GM12865 (cell line): ENCODE data around the gene ELP1.

ENCODE experiments used
- DNase-seq: peaks from one replicate; pipeline ENCODE4 v3.0.0; 2010; ENCODE audit warnings: low read depth
- H3K4me3 ChIP-seq: 2 replicates; pipeline ENCODE4 v1.5.1; 2011; ENCODE audit warnings: mild to moderate bottlenecking, low read depth, low read length, control low read depth
- CTCF ChIP-seq: IDR thresholded peaks from 2 replicates; pipeline ENCODE4 v1.5.1; 2011; ENCODE audit warnings: low read length, control low read depth, low read depth, inconsistent platforms; ENCODE audit not compliant: insufficient read depth; ENCODE audit errors: missing control alignments

The ELP1 gene

GRCh38 chr9:108967916-108968315 is 34.0 kb upstream of the ELP1 start:
- H3K4me3 ChIP-seq = no peak overlapping the region
- DNase-seq = no peak
- no peak for TF ChIP-seq CTCF

GRCh38 chr9:108963459-108964143 is 29.7 kb upstream of the ELP1 start:
- H3K4me3 ChIP-seq = no peak overlapping the region
- DNase-seq = no peak
- TF ChIP-seq CTCF = no peak

- no peak for TF ChIP-seq CTCF
- no peak for DNase-seq
- no peak overlapping the region for H3K4me3 ChIP-seq
These were observed 27.2 kb upstream of the ELP1 start for GRCh38 chr9:108961151-108961550.

DNA sequence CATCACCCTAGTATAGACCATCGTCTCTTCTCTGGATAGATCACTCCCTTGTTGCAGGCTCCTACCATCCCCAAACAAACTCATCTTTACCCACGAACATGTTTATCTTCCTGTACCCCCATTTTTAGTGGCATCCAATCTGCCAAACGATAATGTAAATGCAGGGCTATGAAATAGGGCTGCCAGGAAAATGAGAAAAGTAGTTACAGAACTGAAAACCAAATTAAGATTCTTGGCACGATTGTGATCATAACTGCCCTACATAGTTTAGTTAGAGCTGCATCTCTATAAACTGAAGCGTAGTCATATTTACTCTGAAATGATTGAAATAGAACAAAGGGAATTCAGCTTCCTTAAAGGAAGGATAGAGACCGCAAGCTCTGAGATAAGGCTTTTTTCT is 26.4 kb upstream of the ELP1 start:
- no peak for DNase-seq
- H3K4me3 ChIP-seq = no peak overlapping the region
- no peak for TF ChIP-seq CTCF

- H3K4me3 ChIP-seq = no peak overlapping the region
- no peak for TF ChIP-seq CTCF
- no peak for DNase-seq
These were observed 22.7 kb upstream of the ELP1 start for GRCh38 chr9:108956631-108957026.

DNA sequence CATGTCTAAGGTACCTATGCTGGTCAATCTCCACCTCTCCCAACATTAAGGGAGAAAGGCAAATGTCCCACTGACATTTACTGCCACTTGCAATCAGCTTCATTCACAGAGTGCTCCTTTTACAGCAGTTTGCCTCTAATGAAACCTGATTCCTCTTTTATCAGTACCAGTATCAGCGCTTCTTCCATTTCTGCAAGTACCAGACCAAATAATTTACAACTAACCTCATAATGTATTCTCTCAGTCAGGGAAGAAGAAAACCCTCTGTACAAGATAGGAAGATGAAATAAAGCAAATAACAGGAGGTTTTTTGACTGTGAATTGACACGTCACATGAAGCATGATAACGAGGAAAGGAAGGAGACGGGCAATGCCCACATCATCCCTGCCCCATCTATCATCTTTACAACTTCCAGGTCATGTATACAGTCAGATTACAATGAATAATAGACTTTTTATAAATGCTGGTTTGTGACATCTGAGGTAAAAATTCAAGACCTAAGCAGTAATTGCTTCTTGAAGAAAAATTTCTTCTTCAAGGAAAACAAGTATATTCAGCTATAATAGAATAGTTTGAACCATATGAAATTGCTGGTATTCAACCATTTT is 22.2 kb upstream of the ELP1 start:
- TF ChIP-seq CTCF = no peak
- H3K4me3 ChIP-seq = no peak overlapping the region
- DNase-seq = no peak

DNA sequence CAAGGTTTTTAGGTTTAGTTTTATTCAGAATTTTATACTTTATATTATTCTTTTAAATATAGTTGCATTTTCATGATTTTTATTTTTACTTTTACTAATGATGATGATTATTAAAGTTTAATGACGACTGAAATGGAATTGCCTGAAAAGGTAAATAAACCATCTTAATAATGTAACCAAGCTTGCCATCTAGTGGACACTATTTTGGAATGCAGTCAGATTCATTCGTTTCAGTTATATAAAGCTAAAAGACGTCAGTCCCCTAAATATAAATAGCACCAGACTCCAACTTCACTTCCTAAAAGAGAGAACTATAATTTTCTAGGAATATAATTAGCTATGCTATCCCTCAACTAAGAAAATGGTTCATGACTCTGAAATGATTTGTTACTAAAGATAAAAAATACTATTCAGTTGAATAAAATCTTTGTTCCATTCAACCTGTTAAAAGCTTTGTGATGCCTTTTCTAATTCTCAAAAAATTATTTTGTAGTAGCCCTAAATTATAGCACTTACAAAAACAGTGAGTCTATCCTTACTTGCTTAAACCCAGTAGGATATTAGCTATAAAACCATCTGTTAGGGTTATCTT is 20.2 kb upstream of the ELP1 start:
- DNase-seq = peak; percentile 51
- no peak overlapping the region for H3K4me3 ChIP-seq
- peak; percentile 50 for TF ChIP-seq CTCF
